ENCODE results near the gene LRIG2.
"Not testable (repeated sequence)": the region's sequence is repeated elsewhere in the genome, so short reads cannot be mapped to it uniquely, and the experiment has no call there.

The LRIG2 gene

DNA sequence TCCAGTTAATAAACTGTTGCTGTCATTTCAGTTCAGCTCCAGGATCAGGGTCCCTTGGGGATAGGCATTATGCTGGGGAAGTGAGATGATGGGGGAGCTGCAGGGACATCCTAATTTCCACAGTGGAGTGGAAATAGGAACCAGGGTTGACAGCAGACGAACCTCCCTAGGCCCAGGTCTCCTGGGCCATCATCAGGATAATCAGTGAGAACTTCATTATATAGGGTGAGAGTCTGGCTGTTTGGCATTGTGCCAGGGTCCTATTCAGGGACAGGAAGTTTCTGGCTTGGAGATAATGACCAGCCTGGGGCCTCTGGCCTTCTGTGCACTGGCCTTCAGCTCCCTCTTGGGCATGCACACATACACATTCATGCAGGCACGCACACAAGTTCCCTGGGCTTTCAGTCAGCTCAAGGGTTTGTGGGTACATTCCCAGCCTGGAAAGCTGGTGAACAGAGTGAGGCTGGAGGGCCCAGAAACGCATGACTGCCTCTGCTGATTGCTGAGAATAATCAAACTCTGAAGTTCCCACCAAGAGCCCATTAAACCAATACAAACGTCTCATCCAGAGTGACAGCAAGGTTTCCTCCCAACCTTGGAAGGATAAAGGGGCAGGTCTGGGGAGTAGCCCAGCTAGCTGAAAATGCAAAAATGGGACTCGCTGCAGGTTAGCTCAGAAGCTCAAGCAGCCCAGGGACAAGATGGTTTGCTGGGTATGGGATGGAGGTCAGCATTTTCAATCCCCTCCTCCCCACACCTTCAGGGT, 13.9 kb upstream of the LRIG2 start:
- in situ Hi-C loops (cut with MboI; ENCODE audit: low sequenced_read_pairs): no loop called here

DNA sequence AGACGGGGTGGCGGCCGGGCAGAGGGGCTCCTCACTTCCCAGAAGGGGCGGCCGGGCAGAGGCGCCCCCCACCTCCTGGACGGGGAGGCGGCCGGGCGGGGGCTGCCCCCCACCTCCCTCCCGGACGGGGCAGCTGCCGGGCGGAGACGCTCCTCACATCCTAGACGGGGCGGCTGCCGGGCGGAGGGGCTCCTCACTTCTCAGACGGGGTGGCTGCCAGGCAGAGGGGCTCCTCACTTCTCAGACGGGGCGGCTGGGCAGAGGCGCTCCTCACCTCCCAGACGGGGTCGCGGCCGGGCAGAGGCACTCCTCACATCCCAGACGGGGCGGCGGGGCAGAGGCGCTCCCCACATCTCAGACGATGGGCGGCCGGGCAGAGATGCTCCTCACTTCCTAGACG, 9.5 kb upstream of the LRIG2 start:
- in situ Hi-C loops (cut with MboI; ENCODE audit: low sequenced_read_pairs): not testable (repeated sequence)

DNA sequence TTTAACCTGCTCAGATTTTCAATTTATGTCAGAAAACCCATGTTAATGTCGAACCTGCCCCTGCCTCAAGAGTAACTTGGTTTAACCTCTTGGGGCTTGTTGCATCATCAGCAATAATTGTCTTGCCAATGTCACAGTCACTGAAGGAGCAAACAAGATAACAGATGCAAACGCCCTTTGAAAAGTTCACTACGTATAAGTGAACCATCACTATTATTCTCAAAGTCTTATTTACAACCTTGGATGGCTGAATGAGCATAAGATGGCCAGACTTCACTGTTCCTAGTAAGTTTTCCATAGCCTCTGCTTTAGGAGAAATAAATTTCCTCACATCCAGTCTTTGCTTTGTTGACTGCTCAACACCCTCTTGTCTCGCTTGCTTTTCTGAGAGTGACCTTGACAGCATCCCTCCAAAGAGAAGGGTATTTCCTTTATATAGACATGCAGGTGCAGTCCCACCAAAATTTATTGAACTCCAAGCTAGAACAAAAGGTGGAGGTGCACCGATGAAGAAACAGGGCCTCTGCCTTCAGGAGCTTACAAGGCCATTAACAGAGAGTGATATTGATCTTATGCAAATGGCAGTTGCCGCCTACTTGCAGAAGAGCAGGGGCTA, 749 bp upstream of the LRIG2 start:
- in situ Hi-C loops (cut with MboI; ENCODE audit: low sequenced_read_pairs): no loop called here

DNA sequence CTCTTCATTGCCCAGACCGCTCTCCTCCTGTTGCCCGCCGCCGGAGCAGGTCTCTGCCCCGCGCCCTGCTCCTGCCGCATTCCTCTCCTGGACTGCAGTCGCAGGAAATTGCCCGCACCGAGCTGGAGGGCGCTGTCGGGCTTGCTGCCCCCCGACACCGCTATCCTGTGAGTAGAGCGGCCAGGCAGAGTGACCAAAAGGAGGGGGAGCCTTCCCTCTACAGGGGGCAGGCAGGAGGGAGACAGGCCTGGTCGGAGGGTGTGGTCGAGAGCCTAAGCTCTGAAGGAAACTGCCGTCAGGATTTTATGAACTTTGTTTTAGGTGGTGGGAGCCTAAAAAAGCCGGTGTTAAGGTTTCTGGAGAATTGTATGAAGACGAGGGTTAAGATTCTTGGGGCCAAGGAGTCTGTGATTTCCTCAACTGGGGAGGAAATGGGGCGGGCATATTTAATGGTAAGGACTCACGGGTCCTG, 517 bp downstream of the LRIG2 start:
- in situ Hi-C loops (cut with MboI; ENCODE audit: low sequenced_read_pairs): no loop called here

DNA sequence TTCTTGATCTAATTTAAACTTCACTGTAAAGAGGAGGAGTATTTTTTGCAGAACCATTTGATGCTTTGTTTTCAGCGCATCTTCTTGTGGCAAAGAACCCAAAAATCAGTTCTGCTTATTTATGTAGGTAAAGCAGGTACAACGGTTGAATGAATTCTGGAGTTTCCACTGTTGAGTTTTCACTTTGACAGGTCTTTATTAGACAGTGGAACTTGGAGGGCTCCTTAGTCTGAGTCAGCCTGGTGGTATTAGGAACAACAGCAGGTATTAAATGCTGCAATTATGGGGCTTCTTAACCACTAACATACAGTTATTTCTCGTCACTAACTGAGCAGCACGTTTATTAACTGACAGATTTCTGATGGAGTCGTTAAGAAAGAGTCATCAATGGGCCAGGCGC, 1.2 kb downstream of the LRIG2 start:
- in situ Hi-C loops (cut with MboI; ENCODE audit: low sequenced_read_pairs): no loop called here

DNA sequence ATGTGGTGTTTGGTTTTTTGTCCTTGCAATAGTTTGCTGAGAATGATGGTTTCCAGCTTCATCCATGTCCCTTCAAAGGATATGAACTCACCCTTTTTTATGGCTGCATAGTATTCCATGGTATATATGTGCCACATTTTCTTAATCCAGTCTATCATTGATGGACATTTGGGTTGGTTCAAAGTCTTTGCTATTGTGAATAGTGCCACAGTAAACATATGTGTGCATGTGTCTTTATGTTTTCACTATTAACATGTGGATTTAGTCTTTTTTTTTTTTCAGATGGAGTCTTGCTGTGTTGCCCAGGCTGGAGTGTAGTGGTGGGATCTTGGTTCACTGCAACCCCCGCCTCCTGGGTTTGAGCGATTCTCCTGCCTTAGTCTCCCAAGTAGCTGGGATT, 5.0 kb downstream of the LRIG2 start:
- in situ Hi-C loops (cut with MboI; ENCODE audit: low sequenced_read_pairs): not testable (repeated sequence)

DNA sequence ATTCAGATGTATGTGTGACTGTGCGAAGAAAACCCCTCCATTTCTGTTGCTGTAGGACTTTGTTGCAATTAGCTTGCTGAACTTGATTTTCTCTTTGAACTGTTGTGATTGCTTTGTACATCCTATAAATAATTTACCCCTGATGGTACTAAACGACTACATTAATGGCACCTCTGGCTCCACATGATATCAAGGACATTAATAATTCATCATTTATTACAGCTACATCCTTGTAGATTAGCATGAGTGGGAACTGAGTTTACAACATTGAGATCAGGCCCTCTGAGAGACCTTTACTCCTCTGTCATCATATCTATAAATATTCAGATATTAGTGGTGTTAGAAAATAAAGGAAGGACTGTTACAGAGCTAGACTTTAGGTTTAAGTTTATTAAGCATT, 13.5 kb downstream of the LRIG2 start:
- in situ Hi-C loops (cut with MboI; ENCODE audit: low sequenced_read_pairs): no loop called here

DNA sequence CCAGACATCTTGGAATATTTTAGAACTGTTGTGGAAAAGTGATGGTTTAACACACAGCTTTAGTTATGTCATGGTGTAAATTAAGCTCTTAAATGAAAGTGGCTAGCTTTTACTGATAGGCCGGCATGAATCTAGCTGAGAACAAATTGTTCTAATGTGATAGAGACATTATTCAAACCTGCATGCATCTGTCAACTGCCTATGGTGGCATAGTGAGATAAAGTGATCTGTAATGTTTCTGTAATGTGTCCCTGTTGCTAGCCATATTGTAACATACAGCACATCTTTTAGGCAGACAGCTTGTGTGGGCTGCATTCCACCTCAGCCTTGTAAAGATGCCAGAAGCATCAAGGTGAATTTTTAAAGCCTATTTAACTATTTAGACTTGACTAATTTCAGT, 16.0 kb downstream of the LRIG2 start:
- in situ Hi-C loops (cut with MboI; ENCODE audit: low sequenced_read_pairs): no loop called here

DNA sequence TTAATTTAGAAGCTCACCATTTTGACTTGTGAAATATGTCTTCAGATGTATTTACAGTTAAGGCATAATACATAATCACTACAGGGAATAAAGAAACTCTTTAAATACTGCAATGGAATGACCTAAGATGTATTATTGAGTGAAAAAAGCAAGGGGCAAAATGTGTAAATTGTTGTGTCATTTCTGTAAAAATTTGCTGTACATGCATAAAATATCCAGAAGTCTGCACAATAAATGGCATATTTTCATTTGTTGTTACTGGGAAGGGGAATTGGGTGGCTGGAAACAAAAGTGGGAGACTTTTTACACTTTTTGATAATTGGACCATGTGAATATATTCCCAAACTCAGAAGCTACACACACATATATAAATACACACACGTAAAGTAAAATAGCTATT, 17.1 kb downstream of the LRIG2 start:
- in situ Hi-C loops (cut with MboI; ENCODE audit: low sequenced_read_pairs): no loop called here

DNA sequence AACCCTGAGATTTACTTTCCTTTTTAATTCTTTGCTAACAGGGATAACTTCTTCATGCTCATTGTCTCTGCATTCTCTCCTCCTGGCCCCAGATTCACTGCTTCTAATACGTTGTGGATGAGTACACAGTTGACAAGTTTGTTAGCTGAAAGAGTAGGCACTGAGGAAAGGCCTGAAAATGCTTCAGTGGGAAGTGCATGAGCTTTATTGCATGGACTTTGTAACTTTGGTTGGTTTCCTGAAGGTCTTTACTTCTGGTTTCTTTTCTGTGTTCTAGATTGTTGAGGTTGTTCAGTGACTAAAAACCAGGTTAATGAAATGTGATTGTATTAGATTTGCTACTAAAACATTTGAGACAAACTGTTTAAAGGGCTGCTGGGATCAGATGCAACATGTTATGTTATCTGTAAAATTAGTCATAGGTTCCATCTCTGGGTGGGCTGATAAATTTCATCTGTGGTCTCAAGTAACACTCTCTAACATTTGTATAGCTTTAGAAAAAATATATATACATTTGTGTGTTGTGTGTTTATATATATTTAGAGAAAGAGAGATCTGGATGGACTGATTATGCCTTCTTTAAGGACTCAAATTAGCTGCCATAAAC, 19.1 kb downstream of the LRIG2 start:
- in situ Hi-C loops (cut with MboI; ENCODE audit: low sequenced_read_pairs): no loop called here

DNA sequence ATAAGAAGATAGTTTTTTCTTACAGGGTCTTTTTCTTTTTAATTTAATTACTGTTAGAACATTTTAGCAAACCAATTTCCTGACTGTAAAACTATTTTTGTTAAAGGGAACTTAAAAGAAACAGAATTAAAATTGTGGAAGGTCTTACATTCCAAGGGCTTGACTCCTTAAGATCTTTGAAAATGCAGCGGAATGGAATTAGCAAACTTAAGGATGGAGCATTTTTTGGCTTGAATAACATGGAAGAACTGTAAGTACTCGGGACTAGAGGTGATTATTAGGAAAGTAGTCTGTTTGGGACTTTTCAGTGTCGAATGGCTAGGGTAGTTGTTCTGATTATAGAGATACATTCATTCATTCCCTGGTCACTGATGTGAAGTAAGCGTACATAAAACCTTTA, 21.5 kb downstream of the LRIG2 start:
- in situ Hi-C loops (cut with MboI; ENCODE audit: low sequenced_read_pairs): no loop called here

DNA sequence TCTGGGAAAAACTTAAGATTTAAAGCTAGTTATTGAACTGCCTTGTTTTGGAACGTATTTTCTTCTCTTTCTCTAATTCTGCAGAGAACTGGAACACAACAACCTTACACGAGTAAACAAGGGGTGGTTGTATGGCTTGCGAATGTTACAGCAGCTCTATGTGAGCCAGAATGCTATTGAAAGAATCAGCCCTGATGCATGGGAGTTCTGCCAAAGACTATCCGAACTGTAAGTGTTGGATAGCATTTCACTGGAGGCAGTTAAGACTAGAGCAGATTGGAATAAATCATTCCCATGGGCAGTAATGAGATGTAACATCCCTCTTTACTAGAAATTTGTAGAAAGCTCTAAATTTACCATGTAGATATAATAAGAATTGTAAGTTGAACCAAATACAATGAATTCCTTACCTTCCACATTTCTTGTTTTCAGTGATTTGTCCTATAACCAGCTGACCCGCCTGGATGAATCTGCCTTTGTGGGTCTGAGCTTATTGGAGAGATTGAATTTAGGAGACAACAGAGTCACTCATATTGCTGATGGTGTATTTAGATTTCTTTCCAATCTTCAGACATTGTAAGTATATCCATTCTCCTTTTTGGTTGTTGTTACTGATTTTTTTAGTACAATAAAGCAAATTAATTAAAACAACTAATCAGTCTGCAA, 22.9 kb downstream of the LRIG2 start:
- in situ Hi-C loops (cut with MboI; ENCODE audit: low sequenced_read_pairs): no loop called here

DNA sequence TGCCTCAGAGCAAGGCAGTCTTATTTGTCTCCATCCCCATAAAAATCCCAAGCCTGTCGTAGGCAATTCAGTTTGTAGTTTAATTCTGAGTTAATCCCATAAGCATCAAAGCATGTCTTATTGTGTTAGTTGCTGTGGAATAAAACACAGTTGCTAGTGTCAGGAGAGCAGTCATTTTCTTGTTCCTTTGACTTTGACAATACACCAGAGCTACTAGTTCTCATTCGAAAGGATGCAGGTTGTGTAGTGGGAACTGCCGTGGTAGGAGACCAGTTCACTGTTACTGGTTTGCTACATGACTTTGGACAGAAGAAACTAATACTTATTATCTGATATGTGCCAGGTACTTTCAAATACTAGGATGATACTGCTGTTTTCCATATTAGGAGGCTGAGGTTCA, 23.5 kb downstream of the LRIG2 start:
- in situ Hi-C loops (cut with MboI; ENCODE audit: low sequenced_read_pairs): no loop called here

DNA sequence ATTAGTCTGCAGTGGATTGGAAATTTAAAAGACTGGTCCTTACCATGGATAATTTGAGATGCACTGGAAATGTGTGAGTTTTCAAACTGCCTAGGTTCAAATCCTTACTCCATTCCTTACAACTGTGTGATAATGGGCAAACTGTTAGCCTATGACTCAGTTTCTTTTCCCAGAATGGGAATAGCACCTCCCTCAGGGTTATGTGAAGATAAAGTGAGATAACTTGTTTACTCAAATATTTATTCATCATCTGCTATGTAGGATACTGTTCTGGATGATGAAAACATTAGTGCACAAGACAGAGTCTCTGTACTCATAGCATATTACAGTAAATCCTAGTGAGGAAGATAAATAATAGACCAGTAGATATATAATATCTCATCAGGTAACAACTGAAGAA, 28.6 kb downstream of the LRIG2 start:
- in situ Hi-C loops (cut with MboI; ENCODE audit: low sequenced_read_pairs): no loop called here

DNA sequence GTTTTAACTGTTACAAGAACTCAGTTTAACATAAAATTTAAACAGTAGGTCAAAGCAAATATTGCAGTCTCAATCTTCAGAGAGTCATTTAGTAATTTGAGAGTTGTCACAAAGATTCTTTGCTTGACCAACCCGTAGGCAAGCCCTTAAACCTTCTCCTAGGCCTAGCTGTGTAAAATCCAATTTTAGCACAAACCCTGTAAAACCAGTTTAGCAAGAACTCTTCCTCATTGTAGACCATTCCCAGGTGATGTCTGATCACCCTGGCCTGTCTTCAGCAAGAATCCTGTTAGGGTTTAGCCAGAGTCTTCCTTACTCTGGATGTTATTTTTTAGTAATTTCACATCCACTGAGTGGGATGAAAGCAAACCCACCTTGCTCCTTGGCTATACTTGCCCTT, 30.1 kb downstream of the LRIG2 start:
- in situ Hi-C loops (cut with MboI; ENCODE audit: low sequenced_read_pairs): no loop called here

DNA sequence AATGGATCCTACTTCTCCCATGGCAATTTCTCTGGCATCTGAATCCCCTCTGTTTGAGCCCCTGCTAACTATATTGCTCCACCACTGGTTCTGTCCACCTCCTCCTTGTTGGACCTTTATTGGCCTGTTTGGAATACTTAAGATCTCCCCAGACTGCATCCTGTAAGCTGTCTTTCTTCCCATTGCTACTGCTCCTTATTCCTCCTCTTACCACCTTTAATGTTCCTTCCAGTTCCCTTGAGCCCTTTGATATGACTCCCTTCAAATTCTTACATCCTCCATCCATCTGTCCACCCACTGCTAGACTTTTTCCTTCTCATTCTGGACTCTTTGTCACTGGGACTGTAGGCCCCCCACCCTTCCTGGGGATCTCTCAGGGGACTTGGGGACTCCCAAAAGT, 31.0 kb downstream of the LRIG2 start:
- in situ Hi-C loops (cut with MboI; ENCODE audit: low sequenced_read_pairs): no loop called here

DNA sequence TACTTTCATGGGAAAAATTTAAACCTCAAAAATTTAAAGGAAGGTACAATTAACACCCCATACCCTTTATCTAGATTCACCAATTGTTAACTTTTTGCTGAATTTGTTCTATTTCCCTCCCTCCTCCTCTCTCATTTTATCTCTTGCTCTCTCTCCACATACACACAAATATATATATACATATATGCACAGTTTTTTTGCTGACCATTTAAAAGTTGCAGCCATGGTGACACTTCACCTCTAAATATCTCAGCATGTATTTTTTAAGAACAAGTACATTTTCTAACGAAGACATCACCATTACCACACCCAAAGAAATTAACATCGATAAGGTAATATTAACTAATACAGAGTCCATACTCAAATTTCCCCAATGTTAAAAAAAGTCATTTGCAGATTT, 33.9 kb downstream of the LRIG2 start:
- in situ Hi-C loops (cut with MboI; ENCODE audit: low sequenced_read_pairs): no loop called here

DNA sequence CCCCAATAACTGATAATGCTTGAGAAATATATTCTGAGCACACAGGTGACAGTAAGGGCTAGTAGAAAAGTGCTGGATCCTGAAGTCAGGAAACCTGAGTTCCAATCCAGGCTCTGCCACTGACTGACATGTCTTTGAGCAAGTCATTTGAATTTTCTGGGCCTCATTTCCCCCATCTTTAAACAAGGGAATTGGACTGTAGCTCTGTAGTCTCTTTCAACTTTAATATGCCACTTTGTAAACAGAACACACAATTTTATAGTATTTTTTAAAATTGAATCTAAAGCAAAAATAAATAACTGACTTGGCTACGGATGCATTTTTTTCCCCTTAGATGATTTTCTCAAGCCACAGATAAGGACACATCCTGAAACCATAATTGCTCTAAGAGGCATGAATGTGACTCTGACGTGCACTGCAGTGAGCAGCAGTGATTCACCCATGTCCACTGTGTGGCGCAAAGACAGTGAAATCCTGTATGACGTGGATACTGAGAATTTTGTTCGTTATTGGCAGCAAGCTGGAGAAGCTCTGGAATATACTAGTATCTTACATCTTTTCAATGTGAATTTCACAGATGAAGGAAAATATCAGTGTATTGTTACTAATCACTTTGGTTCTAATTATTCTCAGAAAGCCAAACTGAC, 37.0 kb downstream of the LRIG2 start:
- in situ Hi-C loops (cut with MboI; ENCODE audit: low sequenced_read_pairs): no loop called here

DNA sequence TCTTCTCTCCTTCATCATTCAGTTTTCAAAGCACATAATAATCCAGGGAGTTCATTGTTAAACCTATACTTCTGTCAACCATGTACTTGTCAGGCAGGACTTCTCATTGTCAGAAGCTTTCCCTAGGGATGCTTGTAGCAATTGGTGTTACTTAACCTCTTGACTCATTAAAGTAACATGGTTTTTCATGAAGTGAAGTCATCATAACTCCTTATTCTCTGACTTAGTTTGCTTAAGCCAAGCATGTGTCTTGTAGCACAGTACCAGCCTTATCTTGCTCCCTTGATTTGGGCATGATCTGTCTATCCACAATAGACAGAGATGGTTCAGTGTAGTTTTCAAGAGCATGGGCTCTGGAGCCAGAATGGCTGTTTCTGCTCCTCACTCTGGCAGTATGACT, 45.3 kb downstream of the LRIG2 start:
- in situ Hi-C loops (cut with MboI; ENCODE audit: low sequenced_read_pairs): no loop called here

DNA sequence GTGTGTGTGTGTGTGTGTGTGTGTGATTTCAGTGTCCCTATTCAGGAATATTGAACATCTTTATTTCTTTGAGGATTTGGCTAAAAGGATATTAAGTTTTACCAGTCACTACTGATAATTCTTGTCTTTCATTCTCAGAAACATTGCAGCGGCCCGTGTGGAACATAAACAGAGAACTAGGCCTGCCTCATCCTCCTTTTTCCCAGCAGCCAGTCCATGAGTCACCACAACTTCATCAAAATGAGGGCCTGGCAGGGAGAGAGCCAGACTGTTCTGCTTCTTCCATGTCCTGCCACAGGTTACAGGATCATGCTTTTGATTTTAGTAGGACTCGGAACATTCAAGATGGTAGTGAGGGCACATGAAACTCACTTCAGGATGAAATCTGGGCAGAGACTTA, 50.7 kb downstream of the LRIG2 start:
- in situ Hi-C loops (cut with MboI; ENCODE audit: low sequenced_read_pairs): no loop called here

DNA sequence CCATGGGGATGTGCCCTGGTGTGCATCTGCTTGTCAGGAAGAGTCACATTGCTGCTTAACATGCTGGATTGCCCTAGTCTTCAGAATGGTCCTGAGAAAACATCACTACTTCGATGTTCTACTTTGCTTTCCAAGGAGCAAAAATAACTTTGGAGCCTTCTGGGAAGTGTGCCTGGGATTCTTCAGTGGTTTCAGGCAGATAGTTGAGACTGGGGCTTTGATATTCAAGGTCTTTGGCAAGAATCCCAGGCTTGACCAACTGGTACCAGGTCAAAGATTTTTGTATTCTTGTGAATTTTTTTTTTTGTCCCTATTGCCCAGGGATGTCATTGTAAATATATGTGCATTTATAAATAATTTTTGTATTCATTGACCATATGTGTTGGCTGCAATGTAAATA, 51.4 kb downstream of the LRIG2 start:
- in situ Hi-C loops (cut with MboI; ENCODE audit: low sequenced_read_pairs): no loop called here

Data from hTERT RPE-1 (cell line).